Measurements from ENCODE around the gene SEL1L2. TPM values are rescaled to one million over a fixed set of nuclear protein-coding genes. Genes with fewer than 3 reads are reported as not detected.

SEL1L2 gene
- total RNA-seq, 3 donors from 2014 or later = 7.4 TPM; not detected in 2

- H3K27me3 ChIP-seq = no peaks in the 10 kb centered on the region
- no peak overlapping the region for H3K4me3 ChIP-seq
- no peak for TF ChIP-seq CTCF (IDR thresholded peaks at IDR 0.05)
- no peak for TF ChIP-seq POLR2A (IDR thresholded peaks at IDR 0.05)
- TF ChIP-seq POLR2AphosphoS5 (IDR thresholded peaks at IDR 0.05) = no peak
- H3K36me3 ChIP-seq = no peaks in the 10 kb centered on the region
- intact Hi-C loops (cut with DNase I; ENCODE audit: low total_unique reads) = no loop called here
- no peaks in the 10 kb centered on the region for H3K4me1 ChIP-seq
- DNase-seq (ENCODE audit: low spot score in 2 of 2) = no peak
- H3K9me3 ChIP-seq = no peaks in the 10 kb centered on the region
- no peak overlapping the region for H3K27ac ChIP-seq
These were observed 60.1 kb downstream of the SEL1L2 start for GRCh38 chr20:13930281-13930680.

DNA sequence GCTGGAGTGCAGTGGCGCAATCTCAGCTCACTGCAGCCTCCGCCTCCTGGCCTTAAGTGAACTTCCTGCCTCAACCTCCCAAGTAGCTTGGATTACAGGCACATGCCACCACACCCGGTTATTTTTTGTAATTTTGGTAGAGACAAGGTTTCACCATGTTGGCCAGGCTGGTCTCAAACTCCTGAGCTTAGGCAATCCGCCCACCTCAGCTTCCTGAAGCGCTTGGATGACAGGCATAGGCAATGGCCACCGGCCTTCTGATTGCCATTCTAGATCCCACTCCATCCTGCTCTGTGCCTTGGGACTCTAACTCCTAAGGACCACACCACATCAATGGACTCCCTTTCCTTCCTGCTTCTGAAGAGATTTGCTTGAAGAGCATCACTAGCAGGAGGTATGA, 60.6 kb downstream of the SEL1L2 start:
- no peaks in the 10 kb centered on the region for H3K36me3 ChIP-seq
- H3K27me3 ChIP-seq = no peaks in the 10 kb centered on the region
- no peak for DNase-seq (ENCODE audit: low spot score in 2 of 2)
- intact Hi-C loops (cut with DNase I; ENCODE audit: low total_unique reads) = loop anchor here (10.0 kb wide), 1 partner anchor 1235 kb away; no protein-coding TSS in a partner anchor
- TF ChIP-seq POLR2AphosphoS5 (IDR thresholded peaks at IDR 0.05) = no peak
- no peak for TF ChIP-seq POLR2A (IDR thresholded peaks at IDR 0.05)
- no peak for TF ChIP-seq CTCF (IDR thresholded peaks at IDR 0.05)
- no peak overlapping the region for H3K4me3 ChIP-seq
- H3K9me3 ChIP-seq = no peaks in the 10 kb centered on the region
- no peaks in the 10 kb centered on the region for H3K4me1 ChIP-seq
- H3K27ac ChIP-seq = no peak overlapping the region

- intact Hi-C loops (cut with DNase I; ENCODE audit: low total_unique reads) = loop anchor here (10.0 kb wide), 1 partner anchor 1236 kb away; no protein-coding TSS in a partner anchor
- Histone ChIP-seq H3K4me1 (no peaks in the 10 kb centered on the region), H3K36me3 (no peaks in the 10 kb centered on the region), H3K27me3 (no peaks in the 10 kb centered on the region), H3K27ac (no peak overlapping the region), H3K4me3 (no peak overlapping the region), H3K9me3 (no peaks in the 10 kb centered on the region)
- DNase-seq (ENCODE audit: low spot score in 2 of 2) = no peak
- no peak for TF ChIP-seq POLR2AphosphoS5 (IDR thresholded peaks at IDR 0.05)
- TF ChIP-seq POLR2A (IDR thresholded peaks at IDR 0.05) = no peak
- TF ChIP-seq CTCF (IDR thresholded peaks at IDR 0.05) = no peak
These were observed 61.5 kb downstream of the SEL1L2 start for GRCh38 chr20:13928901-13929300.

- Histone ChIP-seq H3K36me3 (no peaks in the 10 kb centered on the region), H3K4me3 (no peak overlapping the region), H3K9me3 (no peaks in the 10 kb centered on the region), H3K27ac (no peak overlapping the region), H3K4me1 (no peaks in the 10 kb centered on the region), H3K27me3 (no peaks in the 10 kb centered on the region)
- TF ChIP-seq POLR2A (IDR thresholded peaks at IDR 0.05) = no peak
- TF ChIP-seq POLR2AphosphoS5 (IDR thresholded peaks at IDR 0.05) = no peak
- TF ChIP-seq CTCF (IDR thresholded peaks at IDR 0.05) = no peak
- no peak for DNase-seq (ENCODE audit: low spot score in 2 of 2)
- intact Hi-C loops (cut with DNase I; ENCODE audit: low total_unique reads) = loop anchor here (10.0 kb wide), 1 partner anchor 1238 kb away; no protein-coding TSS in a partner anchor
These were observed 63.2 kb downstream of the SEL1L2 start for GRCh38 chr20:13927171-13927570.

DNA sequence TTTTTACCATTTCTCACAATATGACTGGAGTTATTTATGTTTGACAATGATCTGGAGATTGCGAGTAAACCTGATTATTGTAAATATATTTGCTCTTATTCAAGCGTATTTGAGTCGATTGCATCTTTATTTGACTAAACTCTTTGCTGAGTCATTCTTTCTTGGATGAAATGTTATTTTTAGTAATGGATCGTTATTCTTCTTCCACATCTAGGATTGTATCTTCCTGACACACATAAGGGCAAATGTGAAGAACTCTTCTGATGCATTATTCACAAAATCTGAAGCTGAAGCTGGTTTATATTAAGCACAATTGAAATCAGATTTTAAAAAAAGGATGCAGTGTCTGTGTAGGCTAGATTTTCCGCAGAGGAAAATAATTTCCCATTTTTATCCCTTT, 68.2 kb downstream of the SEL1L2 start:
- Histone ChIP-seq H3K27me3 (no peaks in the 10 kb centered on the region), H3K27ac (no peak overlapping the region), H3K9me3 (no peaks in the 10 kb centered on the region), H3K36me3 (no peaks in the 10 kb centered on the region), H3K4me3 (no peak overlapping the region), H3K4me1 (no peaks in the 10 kb centered on the region)
- no peak for DNase-seq (ENCODE audit: low spot score in 2 of 2)
- TF ChIP-seq POLR2A (IDR thresholded peaks at IDR 0.05) (no peak), CTCF (IDR thresholded peaks at IDR 0.05) (no peak), POLR2AphosphoS5 (IDR thresholded peaks at IDR 0.05) (no peak)
- intact Hi-C loops (cut with DNase I; ENCODE audit: low total_unique reads) = loop anchor here (10.0 kb wide), 1 partner anchor 1243 kb away; no protein-coding TSS in a partner anchor
